ENCODE measurements around the gene MANF. TPM values are rescaled to one million over a fixed set of nuclear protein-coding genes. Genes with fewer than 3 reads are reported as not detected.

Gene MANF
- total RNA-seq, 3 donors from 2014 or later, result 34.2 to 80.6 (median 40.0) TPM

- no peaks in the 10 kb centered on the region for H3K4me1 ChIP-seq
- H3K27ac ChIP-seq, result no peak overlapping the region
- H3K4me3 ChIP-seq, result no peak overlapping the region
- no peaks in the 10 kb centered on the region for H3K36me3 ChIP-seq
- intact Hi-C loops (cut with DNase I; ENCODE audit: low total_unique reads), result no loop called here
- TF ChIP-seq POLR2AphosphoS5 (IDR thresholded peaks at IDR 0.05), result no peak
- H3K27me3 ChIP-seq, result no peaks in the 10 kb centered on the region
- H3K9me3 ChIP-seq, result no peaks in the 10 kb centered on the region
- DNase-seq (ENCODE audit: low spot score in 2 of 2), result no peak
Observed at GRCh38 chr3:51434110-51434509, 49.0 kb downstream of the MANF start.

GRCh38 chr3:51434746-51435327 is 49.7 kb downstream of the MANF start:
- TF ChIP-seq POLR2AphosphoS5 (IDR thresholded peaks at IDR 0.05), result no peak
- peak in 2 of 3 donors; percentile 19 to 32 for TF ChIP-seq CTCF (IDR thresholded peaks at IDR 0.05)
- no peak for TF ChIP-seq POLR2A (IDR thresholded peaks at IDR 0.05)
- no peaks in the 10 kb centered on the region for H3K36me3 ChIP-seq
- H3K4me1 ChIP-seq, result no peaks in the 10 kb centered on the region
- no peaks in the 10 kb centered on the region for H3K27me3 ChIP-seq
- H3K4me3 ChIP-seq, result no peak overlapping the region
- H3K9me3 ChIP-seq, result no peaks in the 10 kb centered on the region
- no peak overlapping the region for H3K27ac ChIP-seq
- DNase-seq (ENCODE audit: low spot score in 2 of 2), result no peak
- intact Hi-C loops (cut with DNase I; ENCODE audit: low total_unique reads), result no loop called here

- no peak for DNase-seq (ENCODE audit: low spot score in 2 of 2)
- H3K4me3 ChIP-seq, result no peak overlapping the region
- TF ChIP-seq CTCF (IDR thresholded peaks at IDR 0.05) (no peak), POLR2A (IDR thresholded peaks at IDR 0.05) (no peak), POLR2AphosphoS5 (IDR thresholded peaks at IDR 0.05) (no peak)
- intact Hi-C loops (cut with DNase I; ENCODE audit: low total_unique reads), result no loop called here
- H3K27me3 ChIP-seq, result no peaks in the 10 kb centered on the region
- no peaks in the 10 kb centered on the region for H3K36me3 ChIP-seq
- H3K27ac ChIP-seq, result no peak overlapping the region
- no peaks in the 10 kb centered on the region for H3K4me1 ChIP-seq
- no peaks in the 10 kb centered on the region for H3K9me3 ChIP-seq
Observed at GRCh38 chr3:51436998-51437639, 52.0 kb downstream of the MANF start.

Other genes starting within 250 kb of the MANF start
- 10 to 100 TPM; 24.6 to 32.5 (median 28.7) TPM for gene RBM15B, start 6.0 kb downstream of the MANF start, total RNA-seq
- 10 to 100 TPM; 19.0 to 30.0 (median 22.3) TPM for gene DCAF1, start 114.7 kb downstream of the MANF start, total RNA-seq
- gene RAD54L2, start 153.4 kb downstream of the MANF start, total RNA-seq, result 10 to 100 TPM; 20.2 to 28.5 (median 22.6) TPM